Neural cell (in vitro differentiated cells): ENCODE data around the gene FYN.

ENCODE experiments used
- CTCF ChIP-seq: fragments of 450-650 bp; IDR thresholded peaks from 2 replicates; pipeline ENCODE4 v1.5.1; 2014; ENCODE audit warnings: antibody characterized with exemption, mild to moderate bottlenecking, moderate library complexity; ENCODE audit not compliant: poor library complexity, severe bottlenecking
- EZH2 ChIP-seq: fragments of 200-600, 300-800 bp; shearing (Covaris generic), sonication (generic); IDR thresholded peaks from 2 replicates; pipeline ENCODE4 v1.6.1; 2014; ENCODE audit warnings: antibody characterized with exemption, low read length, borderline replicate concordance, mild to moderate bottlenecking; ENCODE audit not compliant: insufficient read depth, poor library complexity, severe bottlenecking
- POLR2AphosphoS5 ChIP-seq: IDR thresholded peaks from 2 replicates; pipeline ENCODE4 v1.6.1; 2012
- TAF1 ChIP-seq: IDR thresholded peaks from 2 replicates; pipeline ENCODE4 v1.6.1; 2012; ENCODE audit warnings: low read depth

DNA sequence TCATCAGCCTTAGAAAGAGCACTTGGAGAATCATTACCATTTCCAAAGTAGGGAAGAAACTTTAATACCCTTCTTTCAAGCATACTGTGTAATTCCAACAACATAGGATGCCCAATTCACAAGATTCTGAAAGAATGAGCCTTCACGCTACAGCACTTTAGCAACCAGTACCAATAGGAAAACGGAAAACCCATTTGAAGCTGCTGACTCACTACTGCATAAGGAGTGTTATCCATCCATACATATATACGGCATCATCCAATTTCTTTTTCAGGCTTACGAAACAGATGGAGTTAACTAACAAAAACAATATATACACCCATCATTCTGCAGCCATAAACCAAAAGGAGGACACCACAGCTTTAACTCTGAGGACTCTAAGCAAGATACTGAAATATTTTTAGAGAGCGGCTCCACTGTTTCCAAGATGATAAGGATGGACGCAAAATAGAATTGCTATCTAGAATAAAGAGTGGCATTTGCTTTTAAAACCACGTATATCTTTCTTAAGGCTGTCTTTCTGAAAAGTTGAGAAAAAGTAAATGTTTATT lies 24.9 kb downstream of the FYN start:
- TF ChIP-seq EZH2 (no peak), CTCF (no peak), POLR2AphosphoS5 (no peak), TAF1 (no peak)
